ENCODE measurements around the gene PKHD1.
A peak's percentile ranks its signal among the peaks of the same experiment; 100 is the strongest.

Gene PKHD1

GRCh38 chr6:51775942-51776860 lies 311.2 kb downstream of the PKHD1 start:
- DNase-seq, result no peak

GRCh38 chr6:51768087-51768486 lies 319.3 kb downstream of the PKHD1 start:
- DNase-seq, result no peak

- DNase-seq, result no peak
Measured at GRCh38 chr6:51765230-51765629, 322.2 kb downstream of the PKHD1 start.

- DNase-seq, result no peak
Measured at GRCh38 chr6:51753635-51754034, 333.8 kb downstream of the PKHD1 start.

GRCh38 chr6:51743999-51744398 lies 343.4 kb downstream of the PKHD1 start:
- no peak for DNase-seq

- no peak for DNase-seq
Measured at GRCh38 chr6:51740658-51741057, 346.8 kb downstream of the PKHD1 start.

GRCh38 chr6:51738614-51739013 lies 348.8 kb downstream of the PKHD1 start:
- DNase-seq, result no peak

GRCh38 chr6:51737580-51738360 lies 349.6 kb downstream of the PKHD1 start:
- no peak for DNase-seq

GRCh38 chr6:51725155-51725554 lies 362.3 kb downstream of the PKHD1 start:
- no peak for DNase-seq

GRCh38 chr6:51720327-51720726 lies 367.1 kb downstream of the PKHD1 start:
- no peak for DNase-seq

- no peak for DNase-seq
Measured at GRCh38 chr6:51719297-51719696, 368.1 kb downstream of the PKHD1 start.

GRCh38 chr6:51718533-51718932 lies 368.9 kb downstream of the PKHD1 start:
- no peak for DNase-seq

GRCh38 chr6:51717477-51717876 lies 369.9 kb downstream of the PKHD1 start:
- no peak for DNase-seq

GRCh38 chr6:51711876-51712275 lies 375.5 kb downstream of the PKHD1 start:
- DNase-seq, result no peak

GRCh38 chr6:51706086-51706485 lies 381.3 kb downstream of the PKHD1 start:
- no peak for DNase-seq

- no peak for DNase-seq
Measured at GRCh38 chr6:51704932-51705540, 382.4 kb downstream of the PKHD1 start.

- no peak for DNase-seq
Measured at GRCh38 chr6:51702851-51703250, 384.6 kb downstream of the PKHD1 start.

GRCh38 chr6:51684603-51685002 lies 402.8 kb downstream of the PKHD1 start:
- DNase-seq, result no peak

- DNase-seq, result no peak
Measured at GRCh38 chr6:51684038-51684437, 403.4 kb downstream of the PKHD1 start.

- peak; percentile 17 for DNase-seq
Measured at GRCh38 chr6:51678905-51679620, 408.4 kb downstream of the PKHD1 start.

GRCh38 chr6:51678274-51678673 lies 409.1 kb downstream of the PKHD1 start:
- DNase-seq, result no peak

GRCh38 chr6:51675922-51676275 lies 411.5 kb downstream of the PKHD1 start:
- DNase-seq, result no peak

Measured in T1000 (cell line).